Mesenchymal stem cell (in vitro differentiated cells and primary cell): ENCODE results near the gene RHOF.

ENCODE experiments used
- DNase-seq: peaks from one replicate; pipeline ENCODE4 v3.0.0-alpha.2; 2013
- H2AFZ ChIP-seq: one replicate; pipeline ENCODE4 v1.6.1; 2013; ENCODE audit warnings: low read depth, mild to moderate bottlenecking, control low read depth, inconsistent platforms, low read length, moderate library complexity
- H2AK5ac ChIP-seq: 2 replicates; pipeline ENCODE4 v1.6.1; 2013; ENCODE audit warnings: low read length, moderate library complexity, mild to moderate bottlenecking, inconsistent platforms; ENCODE audit not compliant: severe bottlenecking
- H2BK120ac ChIP-seq: one replicate; pipeline ENCODE4 v1.6.1; 2013; ENCODE audit warnings: low read depth, mild to moderate bottlenecking, inconsistent platforms, low read length, moderate library complexity
- H2BK12ac ChIP-seq, 2 experiments: one replicate each; pipeline ENCODE4 v1.6.1; 2013; ENCODE audit warnings: inconsistent platforms in 2 of 2, low read length in 2 of 2, mild to moderate bottlenecking in 2 of 2, moderate library complexity in 2 of 2, control low read depth in 1 of 2
- H2BK15ac ChIP-seq: one replicate; pipeline ENCODE4 v1.6.1; 2013; ENCODE audit warnings: mild to moderate bottlenecking, low read depth, inconsistent platforms; ENCODE audit not compliant: poor library complexity, severe bottlenecking
- H2BK5ac ChIP-seq: 2 replicates; pipeline ENCODE4 v1.6.1; 2013; ENCODE audit warnings: low read depth, mild to moderate bottlenecking, low read length, control low read depth, inconsistent platforms; ENCODE audit not compliant: poor library complexity, severe bottlenecking
- H3K14ac ChIP-seq, 2 experiments: one replicate each; pipeline ENCODE4 v1.6.1; 2013; ENCODE audit warnings: inconsistent platforms in 2 of 2, low read length in 2 of 2, control low read depth in 1 of 2, mild to moderate bottlenecking in 1 of 2, moderate library complexity in 1 of 2
- H3K18ac ChIP-seq, 2 experiments: one replicate each; pipeline ENCODE4 v1.6.1; 2013; ENCODE audit warnings: inconsistent platforms in 2 of 2, low read length in 2 of 2, control low read depth in 1 of 2, low read depth in 1 of 2, mild to moderate bottlenecking in 1 of 2
- H3K23ac ChIP-seq, 2 experiments: one replicate each; pipeline ENCODE4 v1.6.1; 2013; ENCODE audit warnings: inconsistent platforms in 2 of 2, low read length in 2 of 2, mild to moderate bottlenecking in 2 of 2, moderate library complexity in 2 of 2, control low read depth in 1 of 2
- H3K27ac ChIP-seq: 2 replicates; pipeline ENCODE4 v1.5.1; 2013; ENCODE audit warnings: mild to moderate bottlenecking, moderate library complexity, low read length, control low read depth, inconsistent platforms; ENCODE audit not compliant: poor library complexity, severe bottlenecking
- H3K27me3 ChIP-seq, 2 experiments: 2 replicates each; pipeline versions ENCODE4 v1.6.1 to v1.7.0; 2013; ENCODE audit warnings: low read length in 2 of 2, mild to moderate bottlenecking in 2 of 2, moderate library complexity in 2 of 2, control low read depth in 1 of 2, inconsistent platforms in 1 of 2; ENCODE audit not compliant: control insufficient read depth in 1 of 2, insufficient read depth in 1 of 2
- H3K36me3 ChIP-seq, 2 experiments: 2 replicates each; pipeline versions ENCODE4 v1.6.1 to v1.7.0; 2013; ENCODE audit warnings: low read length in 2 of 2, control low read depth in 1 of 2, inconsistent platforms in 1 of 2, low read depth in 1 of 2, mild to moderate bottlenecking in 1 of 2; ENCODE audit not compliant: insufficient read depth in 2 of 2, control insufficient read depth in 1 of 2
- H3K4ac ChIP-seq, 2 experiments: one replicate each; pipeline ENCODE4 v1.6.1; 2013; ENCODE audit warnings: inconsistent platforms in 2 of 2, low read length in 2 of 2, mild to moderate bottlenecking in 2 of 2, moderate library complexity in 2 of 2, control low read depth in 1 of 2, low read depth in 1 of 2
- H3K4me1 ChIP-seq: 2 replicates; pipeline ENCODE4 v1.6.1; 2013; ENCODE audit warnings: low read depth, low read length, control low read depth; ENCODE audit not compliant: control insufficient read depth, insufficient read depth
- H3K4me2 ChIP-seq: 2 replicates; pipeline ENCODE4 v1.6.1; 2013; ENCODE audit warnings: low read length, mild to moderate bottlenecking, inconsistent platforms; ENCODE audit not compliant: poor library complexity, severe bottlenecking
- H3K4me3 ChIP-seq, 2 experiments: 2 replicates each; pipeline versions ENCODE4 v1.5.1 to v1.7.0; 2013; ENCODE audit warnings: low read length in 2 of 2, mild to moderate bottlenecking in 2 of 2, control low read depth in 1 of 2, low read depth in 1 of 2; ENCODE audit not compliant: insufficient read depth in 1 of 2
- H3K79me1 ChIP-seq: replicated peaks from 2 replicates; pipeline ENCODE4 v1.6.1; 2013; ENCODE audit warnings: mild to moderate bottlenecking, control low read depth, low read length, inconsistent platforms; ENCODE audit not compliant: poor library complexity, severe bottlenecking
- H3K9ac ChIP-seq: 2 replicates; pipeline ENCODE4 v1.7.0; 2013; ENCODE audit warnings: mild to moderate bottlenecking, low read length, moderate library complexity
- H3K9me3 ChIP-seq: 2 replicates; pipeline ENCODE4 v1.7.0; 2013; ENCODE audit warnings: mild to moderate bottlenecking, low read length; ENCODE audit not compliant: control insufficient read depth
- H4K8ac ChIP-seq: one replicate; pipeline ENCODE4 v1.6.1; 2013; ENCODE audit warnings: inconsistent platforms, mild to moderate bottlenecking, low read length, moderate library complexity
- H4K91ac ChIP-seq: one replicate; pipeline ENCODE4 v1.6.1; 2013; ENCODE audit warnings: mild to moderate bottlenecking, low read length, inconsistent platforms
- WGBS: methylation state at CpG from one replicate; pipeline ENCODE4 v1.1.7; 2013; ENCODE audit warnings: mixed read lengths; 5-methylcytosine and 5-hydroxymethylcytosine counted together

RHOF gene

GRCh38 chr12:121750507-121750955, 43.0 kb downstream of the RHOF start:
- H3K4me2 ChIP-seq, result no peak overlapping the region
- H4K91ac ChIP-seq, result peak overlapping the region; percentile 12
- peak overlapping the region; percentile 23 to 38 for H2BK12ac ChIP-seq
- no peak overlapping the region for H4K8ac ChIP-seq
- WGBS, result 36% methylated on average over 1 of the region's 1 CpG
- no peak overlapping the region for H3K14ac ChIP-seq
- no peak for DNase-seq
- no peak overlapping the region for H3K4me3 ChIP-seq
- H3K4me1 ChIP-seq, result peaks cover 15% of the 10 kb centered on the region
- H3K27me3 ChIP-seq, result no peaks in the 10 kb centered on the region
- H3K27ac ChIP-seq, result no peak overlapping the region
- no peak overlapping the region for H3K4ac ChIP-seq
- H2AFZ ChIP-seq, result no peak overlapping the region
- no peak overlapping the region for H3K9ac ChIP-seq
- peaks cover 10% of the 10 kb centered on the region for H3K79me1 ChIP-seq
- H2BK15ac ChIP-seq, result peak overlapping the region; percentile 37
- no peak overlapping the region for H3K18ac ChIP-seq
- H3K9me3 ChIP-seq, result no peaks in the 10 kb centered on the region
- no peak overlapping the region for H3K23ac ChIP-seq
- H2BK120ac ChIP-seq, result no peak overlapping the region
- no peak overlapping the region for H2BK5ac ChIP-seq
- peaks cover 32 to 54% of the 10 kb centered on the region in 2 experiments for H3K36me3 ChIP-seq
- peak overlapping the region; percentile 28 for H2AK5ac ChIP-seq

GRCh38 chr12:121749267-121749666, 44.2 kb downstream of the RHOF start:
- Histone ChIP-seq H3K4me3 (no peak overlapping the region), H3K9ac (no peak overlapping the region), H4K91ac (no peak overlapping the region), H3K4ac (no peak overlapping the region), H2BK120ac (no peak overlapping the region), H3K27me3 (no peaks in the 10 kb centered on the region), H3K27ac (peak overlapping the region; percentile 29), H3K14ac (no peak overlapping the region), H3K4me1 (peaks cover 15% of the 10 kb centered on the region), H3K36me3 (peaks cover 28 to 51% of the 10 kb centered on the region in 2 experiments), H3K79me1 (peaks cover 19% of the 10 kb centered on the region), H2AFZ (no peak overlapping the region), H2BK12ac (no peak overlapping the region), H4K8ac (no peak overlapping the region), H2BK15ac (no peak overlapping the region), H3K4me2 (no peak overlapping the region), H3K23ac (no peak overlapping the region), H2AK5ac (peak overlapping the region; percentile 9), H2BK5ac (no peak overlapping the region), H3K18ac (no peak overlapping the region), H3K9me3 (no peaks in the 10 kb centered on the region)
- DNase-seq, result no peak
- 81% methylated on average over 10 of the region's 10 CpGs for WGBS

GRCh38 chr12:121748571-121749265, 44.8 kb downstream of the RHOF start:
- Histone ChIP-seq H3K4me3 (no peak overlapping the region), H3K23ac (no peak overlapping the region), H3K4me1 (peaks cover 15% of the 10 kb centered on the region), H3K9me3 (no peaks in the 10 kb centered on the region), H3K14ac (no peak overlapping the region), H3K4ac (no peak overlapping the region), H2BK5ac (no peak overlapping the region), H3K9ac (peak overlapping the region; percentile 38), H3K4me2 (no peak overlapping the region), H2AFZ (no peak overlapping the region), H4K91ac (peak overlapping the region; percentile 72), H3K27ac (peak overlapping the region; percentile 70), H3K79me1 (peaks cover 22% of the 10 kb centered on the region), H4K8ac (peak overlapping the region; percentile 19), H2BK120ac (no peak overlapping the region), H2AK5ac (peak overlapping the region; percentile 3), H3K27me3 (no peaks in the 10 kb centered on the region), H2BK12ac (peak overlapping the region; percentile 31 to 69), H2BK15ac (no peak overlapping the region), H3K36me3 (peaks cover 30 to 50% of the 10 kb centered on the region in 2 experiments), H3K18ac (peak overlapping the region; percentile 2 to 23)
- peak; percentile 98 for DNase-seq
- 13% methylated on average over 16 of the region's 17 CpGs for WGBS

- Histone ChIP-seq H3K4me2 (no peak overlapping the region), H3K4me3 (no peak overlapping the region), H3K9ac (peak overlapping the region; percentile 38), H3K4ac (no peak overlapping the region), H3K79me1 (peaks cover 24% of the 10 kb centered on the region), H4K91ac (peak overlapping the region; percentile 72), H2AK5ac (peak overlapping the region; percentile 3), H2BK120ac (no peak overlapping the region), H3K27ac (peak overlapping the region; percentile 70), H2AFZ (no peak overlapping the region), H3K18ac (peak overlapping the region; percentile 2 to 23), H2BK5ac (no peak overlapping the region), H3K4me1 (peaks cover 15% of the 10 kb centered on the region), H3K36me3 (peaks cover 30 to 52% of the 10 kb centered on the region in 2 experiments), H3K23ac (no peak overlapping the region), H3K14ac (no peak overlapping the region), H2BK15ac (peak overlapping the region; percentile 55), H3K9me3 (no peaks in the 10 kb centered on the region), H3K27me3 (no peaks in the 10 kb centered on the region), H2BK12ac (peak overlapping the region; percentile 31 to 69), H4K8ac (peak overlapping the region; percentile 19)
- 61% methylated on average over 13 of the region's 13 CpGs for WGBS
- no peak for DNase-seq
Observed at GRCh38 chr12:121748218-121748570, 45.3 kb downstream of the RHOF start.
